Adipose tissue (tissue), 3 donors: Measurements from ENCODE around the gene CXCL12. TPM values are rescaled to one million over a fixed set of nuclear protein-coding genes. Genes with fewer than 3 reads are reported as not detected.

ENCODE experiments used
- H3K27ac ChIP-seq: one replicate; pipeline ENCODE4 v1.5.1; 2013; ENCODE audit warnings: low read depth, low read length
- WGBS, 3 donors: extraction: QIAGEN DNeasy Blood & Tissue Kit; methylation state at CpG; one replicate each; pipeline ENCODE4 v1.1.7; 2013; 5-methylcytosine and 5-hydroxymethylcytosine counted together
- polyA plus RNA-seq, 3 donors: library from polyadenylated mRNA; stranded (reverse); fragments of 200-250 nt; gene quantifications; one replicate each; pipeline ENCODE4 v1.2.3, GENCODE V29; 2013
- donor health status: healthy with polysubstance abuse.
- donor health status: Bipolar disorder and iron deficiency.
- donor health status: healthy.

The CXCL12 gene
- polyA plus RNA-seq, 3 donors, result 33.2 to 306 (median 208) TPM

- WGBS, 3 donors, result 94 to 97% (median 95%) methylated on average over 2 of the region's 2 CpGs
- H3K27ac ChIP-seq, result no peak overlapping the region
Observed at GRCh38 chr10:44404741-44405437, 20.0 kb upstream of the CXCL12 start.

GRCh38 chr10:44402465-44403195 is 17.7 kb upstream of the CXCL12 start:
- H3K27ac ChIP-seq, result no peak overlapping the region
- 77 to 83% (median 80%) methylated on average over 6 of the region's 6 CpGs for WGBS, 3 donors

GRCh38 chr10:44400541-44400940 is 15.6 kb upstream of the CXCL12 start:
- H3K27ac ChIP-seq, result no peak overlapping the region
- 58 to 59% (median 58%) methylated on average over 4 of the region's 4 CpGs for WGBS, 3 donors

GRCh38 chr10:44399659-44400451 is 15.0 kb upstream of the CXCL12 start:
- H3K27ac ChIP-seq, result no peak overlapping the region
- 69 to 83% (median 80%) methylated on average over 6 of the region's 6 CpGs for WGBS, 3 donors

GRCh38 chr10:44398747-44399658 is 14.1 kb upstream of the CXCL12 start:
- no peak overlapping the region for H3K27ac ChIP-seq
- 78 to 88% (median 79%) methylated on average over 15 of the region's 15 CpGs for whole genome bisulfite sequencing, 3 donors

- WGBS, 3 donors, result 65 to 84% (median 80%) methylated on average over 7 of the region's 7 CpGs
- H3K27ac ChIP-seq, result no peak overlapping the region
Observed at GRCh38 chr10:44398271-44398670, 13.4 kb upstream of the CXCL12 start.

GRCh38 chr10:44397476-44398225 is 12.8 kb upstream of the CXCL12 start:
- H3K27ac ChIP-seq, result no peak overlapping the region
- WGBS, 3 donors, result 85 to 94% (median 88%) methylated on average over 6 of the region's 6 CpGs

GRCh38 chr10:44396671-44397191 is 11.8 kb upstream of the CXCL12 start:
- WGBS, 3 donors, result 84 to 89% (median 89%) methylated on average over 7 of the region's 7 CpGs

GRCh38 chr10:44395902-44396670 is 11.2 kb upstream of the CXCL12 start:
- H3K27ac ChIP-seq, result no peak overlapping the region
- 82 to 86% (median 86%) methylated on average over 11 of the region's 11 CpGs for WGBS, 3 donors

More at GRCh38 chr10:44396671-44397191, 11.8 kb upstream of the CXCL12 start:
- H3K27ac ChIP-seq, result no peak overlapping the region

- WGBS, 3 donors, result 59 to 83% (median 64%) methylated on average over 5 of the region's 5 CpGs
Observed at GRCh38 chr10:44395396-44395795, 10.5 kb upstream of the CXCL12 start.

GRCh38 chr10:44394696-44395381 is 9.9 kb upstream of the CXCL12 start:
- H3K27ac ChIP-seq, result no peak overlapping the region
- WGBS, 3 donors, result 90 to 94% (median 94%) methylated on average over 4 of the region's 4 CpGs

More at GRCh38 chr10:44395396-44395795, 10.5 kb upstream of the CXCL12 start:
- H3K27ac ChIP-seq, result no peak overlapping the region

- 93 to 98% (median 97%) methylated on average over 5 of the region's 5 CpGs for WGBS, 3 donors
- no peak overlapping the region for H3K27ac ChIP-seq
Observed at GRCh38 chr10:44393834-44394547, 9.1 kb upstream of the CXCL12 start.

GRCh38 chr10:44393051-44393630 is 8.2 kb upstream of the CXCL12 start:
- WGBS, 3 donors, result 61 to 82% (median 63%) methylated on average over 7 of the region's 7 CpGs

GRCh38 chr10:44392420-44392819 is 7.5 kb upstream of the CXCL12 start:
- no peak overlapping the region for H3K27ac ChIP-seq
- 72 to 93% (median 85%) methylated on average over 3 of the region's 3 CpGs for WGBS, 3 donors

More at GRCh38 chr10:44393051-44393630, 8.2 kb upstream of the CXCL12 start:
- H3K27ac ChIP-seq, result no peak overlapping the region

- no peak overlapping the region for H3K27ac ChIP-seq
- WGBS, 3 donors, result 93 to 96% (median 95%) methylated on average over 2 of the region's 2 CpGs
Observed at GRCh38 chr10:44391981-44392380, 7.1 kb upstream of the CXCL12 start.
